H1 (cell line): ENCODE measurements around the gene NRL. TPM values are rescaled to one million over a fixed set of nuclear protein-coding genes. Genes with fewer than 3 reads are reported as not detected.

Experiments
- CTCF ChIA-PET: fragments of 300-600 bp; sonication (Branson Sonifier 250); formaldehyde crosslinking; loops from one replicate; lab custom pipeline; 2021; ENCODE audit not compliant: partially characterized antibody; lab: Charles Lee
- POLR2A ChIA-PET: fragments of 300-600 bp; sonication (Branson Sonifier 250); formaldehyde crosslinking; loops from one replicate; lab custom pipeline; 2021; ENCODE audit warnings: inconsistent platforms; ENCODE audit not compliant: partially characterized antibody; lab: Charles Lee
- DNase-seq, 2 experiments: peaks; one replicate each; pipeline versions ENCODE4 v3.0.0 to v3.0.0-alpha.2; 2010 to 2022; ENCODE audit warnings: low spot score in 2 of 2, low read depth in 1 of 2, mixed read lengths in 1 of 2
- FAIRE-seq: peaks from 2 replicates; lab custom pipeline; 2011; peaks lifted over from hg19 to GRCh38; lab: Jason Lieb, UNC
- H2AFZ ChIP-seq: 2 replicates; pipeline ENCODE4 v1.8.1; 2012; ENCODE audit warnings: low read length, inconsistent platforms
- H2AK5ac ChIP-seq: 2 replicates; pipeline ENCODE4 v1.6.1; 2013; ENCODE audit warnings: low read depth, low read length
- H2BK120ac ChIP-seq: replicated peaks from 2 replicates; pipeline ENCODE3; 2013; ENCODE audit warnings: low read depth, low read length, inconsistent platforms
- H2BK12ac ChIP-seq: 2 replicates; pipeline ENCODE4 v1.6.1; 2013; ENCODE audit warnings: low read depth, low read length
- H2BK15ac ChIP-seq: 2 replicates; pipeline ENCODE4 v1.6.1; 2013; ENCODE audit warnings: low read length
- H2BK20ac ChIP-seq: 2 replicates; pipeline ENCODE4 v1.6.1; 2013; ENCODE audit warnings: low read length
- H2BK5ac ChIP-seq: 2 replicates; pipeline ENCODE4 v1.6.1; 2013; ENCODE audit warnings: low read depth, low read length
- H3K14ac ChIP-seq: 2 replicates; pipeline ENCODE4 v1.6.1; 2013; ENCODE audit warnings: inconsistent platforms; ENCODE audit not compliant: insufficient read length
- H3K18ac ChIP-seq: 2 replicates; pipeline ENCODE4 v1.6.1; 2013; ENCODE audit warnings: low read length; ENCODE audit errors: extremely low read depth
- H3K23ac ChIP-seq: 2 replicates; pipeline ENCODE4 v1.6.1; 2013; ENCODE audit warnings: inconsistent platforms; ENCODE audit not compliant: insufficient read length
- H3K23me2 ChIP-seq: 2 replicates; pipeline ENCODE4 v1.6.1; 2013; ENCODE audit warnings: low read depth, low read length
- H3K27ac ChIP-seq: 2 replicates; pipeline ENCODE4 v1.6.1; 2011; ENCODE audit warnings: low read depth, low read length, inconsistent platforms
- H3K27me3 ChIP-seq, 4 experiments: replicated peaks in 1 of 4; 1 replicate in 1 of 4; 2 replicates in 3 of 4; pipeline versions ENCODE4 v1.6.1 to v1.8.1; 2011 to 2013; ENCODE audit warnings: low read length in 3 of 4, mild to moderate bottlenecking in 3 of 4, inconsistent platforms in 2 of 4, mixed read lengths in 2 of 4, moderate library complexity in 1 of 4; ENCODE audit not compliant: control insufficient read depth in 3 of 4, insufficient read depth in 3 of 4; ENCODE audit errors: extremely low read depth in 1 of 4
- H3K36me3 ChIP-seq, 4 experiments: 2 replicates each; pipeline versions ENCODE4 v1.6.1 to v1.8.1; 2011 to 2013; ENCODE audit warnings: mild to moderate bottlenecking in 4 of 4, low read length in 3 of 4, moderate library complexity in 2 of 4, control low read depth in 1 of 4, inconsistent platforms in 1 of 4; ENCODE audit not compliant: insufficient read depth in 4 of 4, control insufficient read depth in 2 of 4
- H3K4ac ChIP-seq: replicated peaks from 2 replicates; pipeline ENCODE3; 2013; ENCODE audit warnings: low read length, low read depth, mixed read lengths, inconsistent platforms; ENCODE audit not compliant: insufficient read length
- H3K4me1 ChIP-seq, 4 experiments: replicated peaks in 1 of 4; 1 replicate in 1 of 4; 2 replicates in 3 of 4; pipeline versions ENCODE4 v1.6.1 to v1.8.1; 2011 to 2013; ENCODE audit warnings: low read length in 3 of 4, inconsistent platforms in 2 of 4, mixed read lengths in 1 of 4; ENCODE audit not compliant: insufficient read depth in 4 of 4, control insufficient read depth in 3 of 4
- H3K4me2 ChIP-seq, 2 experiments: 2 replicates each; pipeline versions ENCODE4 v1.6.1 to v1.8.1; 2011 to 2013; ENCODE audit warnings: low read depth in 2 of 2, low read length in 2 of 2, control low read depth in 1 of 2, inconsistent platforms in 1 of 2, mild to moderate bottlenecking in 1 of 2; ENCODE audit not compliant: insufficient read depth in 1 of 2
- H3K4me3 ChIP-seq, 4 experiments: fragments of 200-600, 300-600 bp in 1 of 4; sonication (generic), shearing (Covaris generic), sonication (Bioruptor Twin) in 1 of 4; 2 replicates each; pipeline versions ENCODE4 v1.5.1 to v1.8.1; 2011 to 2016; ENCODE audit warnings: low read length in 4 of 4, low read depth in 3 of 4, control low read depth in 2 of 4, inconsistent platforms in 2 of 4, mild to moderate bottlenecking in 2 of 4, mixed read lengths in 1 of 4, moderate library complexity in 1 of 4; ENCODE audit not compliant: insufficient read depth in 2 of 4; ENCODE audit errors: extremely low read depth in 1 of 4
- H3K56ac ChIP-seq: replicated peaks from 2 replicates; pipeline ENCODE3; 2013; ENCODE audit warnings: low read depth, mild to moderate bottlenecking, mixed read lengths, low read length, inconsistent platforms; ENCODE audit not compliant: insufficient read length
- H3K79me1 ChIP-seq: 2 replicates; pipeline ENCODE4 v1.6.1; 2013; ENCODE audit warnings: low read depth, low read length, control low read depth
- H3K79me2 ChIP-seq, 2 experiments: 2 replicates each; pipeline versions ENCODE4 v1.6.1 to v1.8.1; 2012 to 2013; ENCODE audit warnings: low read length in 2 of 2, mild to moderate bottlenecking in 2 of 2, inconsistent platforms in 1 of 2; ENCODE audit not compliant: insufficient read depth in 2 of 2, control insufficient read depth in 1 of 2
- H3K9ac ChIP-seq, 4 experiments: replicated peaks in 1 of 4; 1 replicate in 1 of 4; 2 replicates in 3 of 4; pipeline versions ENCODE4 v1.6.1 to v1.8.1; 2011 to 2013; ENCODE audit warnings: low read depth in 3 of 4, low read length in 3 of 4, control low read depth in 2 of 4, mild to moderate bottlenecking in 2 of 4, moderate library complexity in 2 of 4, inconsistent platforms in 1 of 4; ENCODE audit errors: extremely low read depth in 1 of 4
- H3K9me3 ChIP-seq, 2 experiments: 2 replicates each; pipeline versions ENCODE4 v1.6.1 to v1.8.1; 2012 to 2013; ENCODE audit warnings: mild to moderate bottlenecking in 2 of 2, moderate library complexity in 2 of 2, control low read depth in 1 of 2, inconsistent platforms in 1 of 2, low read depth in 1 of 2, low read length in 1 of 2, mixed read lengths in 1 of 2; ENCODE audit not compliant: insufficient read depth in 2 of 2
- H4K20me1 ChIP-seq, 2 experiments: replicated peaks in 1 of 2; 2 replicates each; pipeline versions ENCODE3 to v1.8.1; 2011 to 2013; ENCODE audit warnings: inconsistent platforms in 2 of 2, low read length in 2 of 2, mild to moderate bottlenecking in 1 of 2; ENCODE audit not compliant: insufficient read depth in 2 of 2, control insufficient read depth in 1 of 2
- H4K5ac ChIP-seq: 2 replicates; pipeline ENCODE4 v1.6.1; 2013; ENCODE audit warnings: low read length, low read depth, mixed read lengths, inconsistent platforms; ENCODE audit not compliant: insufficient read length
- H4K8ac ChIP-seq: 2 replicates; pipeline ENCODE4 v1.8.0; 2013; ENCODE audit warnings: mild to moderate bottlenecking, moderate library complexity, low read length, inconsistent platforms; ENCODE audit not compliant: insufficient read depth; ENCODE audit errors: extremely low read depth
- H4K91ac ChIP-seq: replicated peaks from 2 replicates; pipeline ENCODE3; 2013; ENCODE audit warnings: low read length, mixed read lengths, inconsistent platforms; ENCODE audit not compliant: insufficient read length
- FOSL1 ChIP-seq: IDR thresholded peaks from 2 replicates; pipeline ENCODE4 v1.6.1; 2011; ENCODE audit warnings: mild to moderate bottlenecking, low read depth, low read length, moderate library complexity; ENCODE audit not compliant: insufficient read depth
- HDAC6 ChIP-seq: IDR thresholded peaks from one replicate; pipeline ENCODE4 v1.7.1; 2012; ENCODE audit warnings: low read depth, mild to moderate bottlenecking, inconsistent platforms, low read length, moderate library complexity
- POLR2A ChIP-seq, 2 experiments: IDR thresholded peaks; 1 replicate in 1 of 2; 2 replicates in 1 of 2; pipeline ENCODE4 v1.6.1; 2011; ENCODE audit warnings: low read depth in 2 of 2, low read length in 2 of 2, mild to moderate bottlenecking in 2 of 2; ENCODE audit errors: control extremely low read depth in 1 of 2
- SAP30 ChIP-seq: fragments of 300-600 bp; sonication (generic); IDR thresholded peaks from 2 replicates; pipeline ENCODE4 v1.7.1; 2012; ENCODE audit warnings: low read length, moderate library complexity, mild to moderate bottlenecking, inconsistent platforms; ENCODE audit not compliant: insufficient read depth, insufficient replicate concordance
- TBP ChIP-seq: IDR thresholded peaks from 2 replicates; pipeline ENCODE4 v1.6.1; 2011; ENCODE audit warnings: low read depth, low read length, improper control_type of control experiment
- TCF12 ChIP-seq: IDR thresholded peaks from 2 replicates; pipeline ENCODE4 v1.6.1; 2011; ENCODE audit warnings: low read depth, mild to moderate bottlenecking, low read length
- TEAD4 ChIP-seq: IDR thresholded peaks from 2 replicates; pipeline ENCODE4 v1.6.1; 2012; ENCODE audit warnings: low read depth, low read length, inconsistent platforms, mixed read lengths
- WGBS, 2 experiments: shearing (Covaris generic) in 1 of 2; methylation state at CpG; one replicate each; pipeline versions ENCODE4 v1.1.6 to v1.1.7; 2013 to 2015; ENCODE audit warnings: low lambda C conversion rate in 2 of 2, mixed read lengths in 2 of 2, inconsistent platforms in 1 of 2, low coverage in 1 of 2, missing lambda C conversion rate in 1 of 2; ENCODE audit not compliant: insufficient replicate concordance in 2 of 2, insufficient coverage in 1 of 2, insufficient read length in 1 of 2; ENCODE audit errors: extremely low coverage in 1 of 2, missing lambda C conversion rate in 1 of 2; 5-methylcytosine and 5-hydroxymethylcytosine counted together
- polyA plus RNA-seq, 7 experiments: library from polyadenylated mRNA; depleted of rRNA in 3 of 7; stranded (reverse) in 5 of 7; unstranded in 2 of 7; fragments of >200 nt in 5 of 7; fragments of 200-250 nt in 2 of 7; gene quantifications; 1 replicate in 5 of 7; 2 replicates in 1 of 7; 4 replicates in 1 of 7; pipeline versions ENCODE4 v1.2.1 to v1.2.3, GENCODE V29; 2011 to 2013; ENCODE audit warnings: missing spikeins in 2 of 7, mixed read lengths in 2 of 7
- total RNA-seq: library from RNA; stranded (reverse); fragmentation: NEBNext Ultra II Directional; extraction: Animal tissue kit (Norgen Biotek cat#: 25700); gene quantifications from 2 replicates; pipeline ENCODE4 v1.2.1, GENCODE V29; 2021

Gene NRL
- total and polyA plus RNA-seq, 2 of the 8 experiments (the other 6 are each of a cell fraction or from before 2014, with no cell fraction given), result 1.1 to 2.2 TPM

DNA sequence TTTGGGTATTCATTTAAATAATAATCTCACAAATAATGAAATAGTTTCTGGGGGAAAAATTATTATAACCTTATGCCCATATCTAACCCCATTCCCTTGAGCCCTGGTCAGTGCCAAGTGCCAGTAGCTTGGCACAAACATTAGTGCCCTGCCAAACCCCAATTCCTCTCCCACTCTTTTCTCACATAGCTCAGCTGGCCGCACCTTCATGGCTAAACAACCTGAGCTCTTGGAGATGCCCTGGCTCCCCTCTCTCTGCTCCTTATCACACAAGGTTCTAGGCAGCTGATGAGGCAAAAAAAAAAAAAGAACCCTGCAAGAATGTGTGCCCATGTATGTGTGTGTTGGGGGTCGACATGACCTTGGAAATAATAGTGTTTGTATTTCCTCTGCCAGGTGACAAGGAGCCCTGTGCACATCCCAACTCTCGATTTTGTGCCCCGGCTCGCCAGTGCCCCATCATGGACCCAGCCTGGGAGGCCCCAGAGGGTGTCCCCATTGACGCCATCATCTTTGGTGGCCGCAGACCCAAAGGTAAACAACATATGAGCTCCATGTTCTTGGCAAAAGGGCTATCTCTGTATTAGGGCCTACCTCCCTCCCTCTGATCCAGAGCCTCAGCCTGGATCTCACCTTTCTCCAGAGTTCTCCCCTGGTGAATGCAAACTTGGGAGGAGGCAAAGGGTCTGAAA, 12.2 kb downstream of the NRL start:
- Histone ChIP-seq H3K56ac (no peak overlapping the region), H3K23ac (no peak overlapping the region), H3K36me3 (peaks cover 9 to 69% (median 47%) of the 10 kb centered on the region in 4 experiments; a peak in 7 of 8 replicates), H3K4ac (no peak overlapping the region), H3K9me3 (peaks cover 7% of the 10 kb centered on the region in 2 experiments; a peak in 3 of 4 replicates), H3K27me3 (no peaks in the 10 kb centered on the region), H2AFZ (no peak overlapping the region), H3K4me1 (no peaks in the 10 kb centered on the region), H4K20me1 (peaks cover 4 to 8% of the 10 kb centered on the region in 2 experiments), H3K23me2 (no peaks in the 10 kb centered on the region), H4K8ac (peak overlapping the region; percentile 18; the same call in 1 of the 2 replicates), H3K27ac (no peak overlapping the region), H3K9ac (no peak overlapping the region), H2BK5ac (no peak overlapping the region), H2AK5ac (no peak overlapping the region), H4K5ac (no peak overlapping the region), H3K18ac (no peak overlapping the region), H2BK12ac (no peak overlapping the region), H2BK20ac (no peak overlapping the region), H4K91ac (no peak overlapping the region), H3K4me3 (no peak overlapping the region), H3K4me2 (no peak overlapping the region), H3K79me1 (no peaks in the 10 kb centered on the region), H3K79me2 (no peaks in the 10 kb centered on the region), H2BK120ac (no peak overlapping the region), H2BK15ac (no peak overlapping the region), H3K14ac (no peak overlapping the region)
- FAIRE-seq, result no peak
- no peak for TF ChIP-seq POLR2A (IDR thresholded peaks at IDR 0.05; ENCODE audit: control extremely low read depth in 1 of 2, low read depth in 2 of 2, low read length in 2 of 2)
- TF ChIP-seq TCF12, result no peak
- TF ChIP-seq SAP30, result no peak
- TF ChIP-seq HDAC6, result no peak
- TF ChIP-seq TEAD4, result no peak
- TF ChIP-seq TBP, result no peak
- no peak for TF ChIP-seq FOSL1
- 98% methylated on average over 7 of the region's 7 CpGs; no CpG with 5 or more reads in 1 of the 2 experiments for WGBS, 2 experiments
- DNase-seq, result no peak
- ChIA-PET CTCF (interaction anchor here (0.7 to 12.2 kb wide), 7 partner anchors 9 to 58 kb away, joined by 3 to 160 read pairs (median 6); partner anchors contain the start of genes IRF9 and PCK2), POLR2A (interaction anchor here (0.6 to 23.9 kb wide), 17 partner anchors 8 to 588 kb away, joined by 3 to 626 read pairs (median 8); partner anchors contain the start of genes CPNE6, DCAF11, EMC9 and IRF9)
